Measurements from ENCODE around the gene SPEF2.

The SPEF2 gene

GRCh38 chr5:35785601-35786085 is 168.0 kb downstream of the SPEF2 start:
- DNase-seq (ENCODE audit: low read depth): no peak

GRCh38 chr5:35788724-35789123 is 171.1 kb downstream of the SPEF2 start:
- DNase-seq (ENCODE audit: low read depth): no peak

- DNase-seq (ENCODE audit: low read depth): no peak
These were observed 172.2 kb downstream of the SPEF2 start for GRCh38 chr5:35789732-35790456.

- no peak for DNase-seq (ENCODE audit: low read depth)
These were observed 172.8 kb downstream of the SPEF2 start for GRCh38 chr5:35790457-35790822.

- no peak for DNase-seq (ENCODE audit: low read depth)
These were observed 176.6 kb downstream of the SPEF2 start for GRCh38 chr5:35794328-35794619.

GRCh38 chr5:35794684-35795375 is 177.2 kb downstream of the SPEF2 start:
- DNase-seq (ENCODE audit: low read depth): no peak

- no peak for DNase-seq (ENCODE audit: low read depth)
These were observed 181.5 kb downstream of the SPEF2 start for GRCh38 chr5:35799181-35799580.

- DNase-seq (ENCODE audit: low read depth): no peak
These were observed 182.1 kb downstream of the SPEF2 start for GRCh38 chr5:35799753-35800152.

GRCh38 chr5:35803191-35803651 is 185.6 kb downstream of the SPEF2 start:
- DNase-seq (ENCODE audit: low read depth): no peak

GRCh38 chr5:35804201-35804653 is 186.6 kb downstream of the SPEF2 start:
- DNase-seq (ENCODE audit: low read depth): no peak

GRCh38 chr5:35804841-35805240 is 187.2 kb downstream of the SPEF2 start:
- no peak for DNase-seq (ENCODE audit: low read depth)

GRCh38 chr5:35810601-35811000 is 192.9 kb downstream of the SPEF2 start:
- DNase-seq (ENCODE audit: low read depth): no peak

GRCh38 chr5:35811108-35811741 is 193.6 kb downstream of the SPEF2 start:
- DNase-seq (ENCODE audit: low read depth): no peak

- DNase-seq (ENCODE audit: low read depth): no peak
These were observed 195.9 kb downstream of the SPEF2 start for GRCh38 chr5:35813521-35813920.

- DNase-seq (ENCODE audit: low read depth): no peak
These were observed 197.7 kb downstream of the SPEF2 start for GRCh38 chr5:35815089-35815936.

GRCh38 chr5:35816881-35817521 is 199.3 kb downstream of the SPEF2 start:
- DNase-seq (ENCODE audit: low read depth): no peak

- DNase-seq (ENCODE audit: low read depth): no peak
These were observed 201.4 kb downstream of the SPEF2 start for GRCh38 chr5:35819026-35819425.

GRCh38 chr5:35819668-35820067 is 202.0 kb downstream of the SPEF2 start:
- DNase-seq (ENCODE audit: low read depth): no peak

GRCh38 chr5:35820735-35821134 is 203.1 kb downstream of the SPEF2 start:
- no peak for DNase-seq (ENCODE audit: low read depth)

- DNase-seq (ENCODE audit: low read depth): no peak
These were observed 203.8 kb downstream of the SPEF2 start for GRCh38 chr5:35821513-35821912.

- no peak for DNase-seq (ENCODE audit: low read depth)
These were observed 204.8 kb downstream of the SPEF2 start for GRCh38 chr5:35822511-35822910.

Data from stimulated activated CD8-positive, alpha-beta memory T cell treated with anti-CD3 and anti-CD28 coated beads, Interleukin-7, amount 100 ng/mL, for 24 hours (primary cell).